Measurements from ENCODE around the gene CELF4. TPM values are rescaled to one million over a fixed set of nuclear protein-coding genes. Genes with fewer than 3 reads are reported as not detected.
A peak's percentile ranks its signal among the peaks of the same experiment; 100 is the strongest.

CELF4 gene
- total and polyA plus RNA-seq, 2 of the 4 experiments (the other 2 are of a cell fraction), result not detected

- WGBS, 2 experiments (ENCODE audit: extremely low coverage in 2 of 2, insufficient read length in 1 of 2), result 98% methylated on average over 7 of the region's 14 CpGs; no CpG with 5 or more reads in 1 of the 2 experiments
- no peak overlapping the region for H4K5ac ChIP-seq (ENCODE audit: low read depth, low read length)
- no peaks in the 10 kb centered on the region for H4K20me1 ChIP-seq (ENCODE audit: insufficient read depth, low read length)
- peaks cover under 1% of the 10 kb centered on the region; the same call in 1 of the 2 replicates for H3K27me3 ChIP-seq (ENCODE audit: control insufficient read depth, insufficient read depth, low read length)
- H2BK5ac ChIP-seq (ENCODE audit: low read depth, low read length, poor library complexity, severe bottlenecking), result no peak overlapping the region
- no peak overlapping the region for H3K4me3 ChIP-seq (ENCODE audit: insufficient read depth, low read depth, low read length)
- BruUV-seq (replicated peaks), result no TSS peak
- H3K27ac ChIP-seq (ENCODE audit: insufficient read depth, low read length), result no peak overlapping the region
- in situ Hi-C loops (cut with MboI; ENCODE audit: low sequenced_read_pairs) (loop anchor here (10.0 kb wide), 1 partner anchor 46 kb away; no protein-coding TSS in a partner anchor), intact Hi-C loops (cut with micrococcal nuclease) (no loop called here), dilution Hi-C loops (cut with HindIII; ENCODE audit: low sequenced_read_pairs, unreplicated experiment) (no loop called here)
- TF ChIP-seq BHLHE40 (IDR thresholded peaks at IDR 0.05; ENCODE audit: low read depth, low read length) (peak; percentile 73; the same call in 1 of the 2 replicates), RAD21 (IDR thresholded peaks at IDR 0.05; ENCODE audit: low read length) (no peak)
- no peak overlapping the region for H3K56ac ChIP-seq (ENCODE audit: extremely low read depth, insufficient read depth, low read length)
- peaks cover 26% of the 10 kb centered on the region for H3K4me1 ChIP-seq (ENCODE audit: control insufficient read depth, insufficient read depth, low read length)
- H2BK120ac ChIP-seq (ENCODE audit: low read depth, low read length), result peak overlapping the region; percentile 57; the same call in 1 of the 2 replicates
- H3K9me3 ChIP-seq (ENCODE audit: control insufficient read depth, insufficient read depth, low read length), result no peaks in the 10 kb centered on the region
- no peak overlapping the region for H3K4ac ChIP-seq (ENCODE audit: low read depth, low read length)
- no peak overlapping the region for H2AK9ac ChIP-seq (replicated peaks; ENCODE audit: low read depth, low read length, poor library complexity)
- ATAC-seq (ENCODE audit: low read depth), result no peak
- ChIA-PET POLR2A (ENCODE audit: unreplicated experiment) (no interaction called here), CTCF (no interaction called here)
- H3K18ac ChIP-seq (ENCODE audit: low read depth, low read length), result 0 out of 2 replicates have a peak overlapping the region, but pooled peaks have one; percentile 17
- no peaks in the 10 kb centered on the region for H3K79me1 ChIP-seq (ENCODE audit: low read depth in 1 of 2, low read length in 2 of 2)
- H2BK20ac ChIP-seq (ENCODE audit: low read depth, low read length), result no peak overlapping the region
- no peak overlapping the region for H2AK5ac ChIP-seq (ENCODE audit: low read depth, low read length)
- no peak overlapping the region for H4K8ac ChIP-seq (ENCODE audit: low read depth in 2 of 2, low read length in 2 of 2)
- no peak overlapping the region for H3K4me2 ChIP-seq (ENCODE audit: low read depth, low read length)
- peak overlapping the region; percentile 34 for H2AFZ ChIP-seq (replicated peaks; ENCODE audit: low read length, poor library complexity)
- H3K9ac ChIP-seq (ENCODE audit: low read depth, low read length), result no peak overlapping the region
- no peak overlapping the region for H4K91ac ChIP-seq (ENCODE audit: insufficient read depth, low read depth, low read length)
- peaks cover 5% of the 10 kb centered on the region; the same call in 1 of the 2 replicates for H3K9me1 ChIP-seq (ENCODE audit: insufficient read depth, low read length)
- peak; percentile 17 for DNase-seq
- H3K23ac ChIP-seq (ENCODE audit: low read depth, low read length), result no peak overlapping the region
- H3K36me3 ChIP-seq (ENCODE audit: control insufficient read depth, insufficient read depth, low read length), result no peaks in the 10 kb centered on the region
- no peak overlapping the region for H2BK15ac ChIP-seq (ENCODE audit: low read depth, low read length)
- 0 out of 2 replicates have a peak overlapping the region, but pooled peaks have one; percentile 29 for H3K14ac ChIP-seq (replicated peaks; ENCODE audit: low read depth, low read length)
Measured at GRCh38 chr18:37398248-37398920, 167.2 kb downstream of the CELF4 start.
